Neural cell (in vitro differentiated cells): ENCODE results near the gene SMARCB1.

Source experiments
- SMC3 ChIP-seq: fragments of 450-650 bp; conservative IDR thresholded peaks from 2 replicates; pipeline ENCODE4 v1.6.1; 2014; ENCODE audit warnings: antibody characterized with exemption, mild to moderate bottlenecking, moderate library complexity; ENCODE audit not compliant: poor library complexity
- TAF1 ChIP-seq: IDR thresholded peaks from 2 replicates; pipeline ENCODE4 v1.6.1; 2012; ENCODE audit warnings: low read depth

- no peak for TF ChIP-seq SMC3
- TF ChIP-seq TAF1, result no peak
Observed at GRCh38 chr22:23793326-23793725, 6.6 kb downstream of the SMARCB1 start.
